Embryonic facial prominence (tissue), 1 donor: ENCODE data around the gene FAM117B.
"Not testable (repeated sequence)": the region's sequence is repeated elsewhere in the genome, so short reads cannot be mapped to it uniquely, and the experiment has no call there.

Source experiments
- DNase-seq: peaks from one replicate; pipeline ENCODE4 v3.0.0-alpha.2; 2016; ENCODE audit errors: extremely low spot score

Gene FAM117B

DNA sequence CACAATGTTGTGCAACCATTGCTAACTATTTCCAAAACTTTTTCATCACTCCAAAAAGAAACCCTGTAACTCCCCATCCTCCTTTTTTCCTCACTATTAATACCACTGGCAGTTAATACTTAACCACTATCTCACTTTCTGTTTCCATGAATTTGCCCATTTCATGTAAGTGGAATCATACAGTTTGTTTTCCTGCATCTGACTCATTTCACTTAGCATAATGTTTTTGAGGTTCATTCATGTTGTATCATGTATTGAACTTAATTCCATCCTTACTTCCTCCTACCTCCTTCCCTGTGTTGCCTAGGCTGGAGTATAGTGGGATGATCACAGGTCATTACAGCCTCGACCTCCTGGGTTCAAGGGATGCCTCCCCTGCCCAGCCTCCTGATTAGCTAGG, 68.3 kb downstream of the FAM117B start:
- DNase-seq, result no peak

DNA sequence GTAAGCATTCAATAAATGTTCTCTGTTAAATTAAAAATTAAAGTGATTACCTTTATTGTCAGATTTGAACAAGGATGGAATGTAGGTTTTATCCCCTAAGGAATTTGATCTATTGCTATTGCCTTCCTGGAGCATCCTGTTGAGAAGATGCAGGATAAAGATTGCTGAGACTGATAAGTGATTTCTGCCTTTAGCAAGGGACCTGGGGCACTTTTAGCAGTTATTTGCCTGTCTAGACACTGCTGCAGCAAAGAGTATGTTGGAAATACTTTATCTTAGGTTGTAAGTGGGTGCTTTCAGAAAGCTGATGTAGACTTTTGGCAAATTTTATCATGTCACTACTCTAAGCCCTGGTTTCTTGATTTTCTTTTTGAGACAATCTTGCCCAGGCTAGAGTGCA, 69.5 kb downstream of the FAM117B start:
- no peak for DNase-seq

DNA sequence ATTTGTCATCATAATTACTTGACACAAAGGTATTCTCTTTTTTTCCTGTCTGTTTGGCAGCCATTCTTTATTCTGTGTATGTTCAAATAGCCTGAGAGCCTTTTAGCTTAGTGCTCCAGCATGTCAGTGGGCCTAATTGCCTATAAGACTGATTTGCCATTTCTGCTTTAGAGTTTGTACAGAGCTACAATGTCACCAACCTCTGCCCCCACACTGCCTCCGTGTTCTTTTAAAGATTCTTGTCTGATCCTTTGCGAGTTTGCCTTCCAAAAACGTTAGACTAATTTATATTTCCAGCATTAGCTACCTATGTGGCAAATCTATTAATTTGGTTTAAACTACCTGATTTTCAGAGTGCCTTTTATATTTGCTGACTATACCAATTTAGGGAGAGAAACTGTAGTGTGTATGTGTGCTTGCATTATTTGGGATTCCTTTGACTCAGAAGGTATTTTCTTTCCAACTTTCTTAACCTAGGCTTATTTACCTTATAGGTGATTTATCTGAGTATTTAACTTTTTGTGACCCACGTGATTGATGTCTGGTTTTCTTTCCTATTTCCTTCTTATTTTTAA, 70.8 kb downstream of the FAM117B start:
- DNase-seq, result no peak

DNA sequence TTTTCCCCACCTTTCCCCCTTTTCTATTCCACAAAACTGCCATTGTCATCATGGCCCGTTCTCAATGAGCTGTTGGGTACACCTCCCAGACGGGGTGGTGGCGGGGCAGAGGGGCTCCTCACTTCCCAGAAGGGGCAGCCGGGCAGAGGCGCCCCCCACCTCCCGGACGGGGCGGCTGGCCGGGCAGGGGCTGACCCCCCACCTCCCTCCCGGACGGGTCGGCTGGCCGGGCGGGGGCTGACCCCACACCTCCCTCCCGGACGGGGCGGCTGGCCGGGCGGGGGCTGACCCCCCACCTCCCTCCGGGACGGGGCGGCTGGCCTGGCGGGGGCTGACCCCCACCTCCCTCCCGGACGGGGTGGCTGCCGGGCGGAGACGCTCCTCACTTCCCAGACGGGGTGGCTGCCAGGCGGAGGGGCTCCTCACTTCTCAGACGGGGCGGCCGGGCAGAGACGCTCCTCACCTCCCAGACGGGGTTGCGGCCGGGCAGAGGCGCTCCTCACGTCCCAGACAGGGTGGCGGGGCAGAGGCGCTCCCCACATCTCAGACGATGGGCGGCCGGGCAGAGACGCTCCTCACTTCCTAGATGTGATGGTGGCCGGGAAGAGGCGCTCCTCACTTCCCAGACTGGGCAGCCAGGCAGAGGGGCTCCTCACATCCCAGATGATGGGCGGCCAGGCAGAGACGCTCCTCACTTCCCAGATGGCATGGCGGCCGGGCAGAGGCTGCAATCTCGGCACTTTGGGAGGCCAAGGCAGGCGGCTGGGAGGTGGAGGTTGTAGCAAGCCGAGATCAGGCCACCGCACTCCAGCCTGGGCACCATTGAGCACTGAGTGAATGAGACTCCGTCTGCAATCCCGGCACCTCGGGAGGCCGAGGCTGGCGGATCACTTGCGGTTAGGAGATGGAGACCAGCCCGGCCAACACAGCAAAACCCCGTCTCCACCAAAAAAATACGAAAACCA, 80.5 kb downstream of the FAM117B start:
- not testable (repeated sequence) for DNase-seq

DNA sequence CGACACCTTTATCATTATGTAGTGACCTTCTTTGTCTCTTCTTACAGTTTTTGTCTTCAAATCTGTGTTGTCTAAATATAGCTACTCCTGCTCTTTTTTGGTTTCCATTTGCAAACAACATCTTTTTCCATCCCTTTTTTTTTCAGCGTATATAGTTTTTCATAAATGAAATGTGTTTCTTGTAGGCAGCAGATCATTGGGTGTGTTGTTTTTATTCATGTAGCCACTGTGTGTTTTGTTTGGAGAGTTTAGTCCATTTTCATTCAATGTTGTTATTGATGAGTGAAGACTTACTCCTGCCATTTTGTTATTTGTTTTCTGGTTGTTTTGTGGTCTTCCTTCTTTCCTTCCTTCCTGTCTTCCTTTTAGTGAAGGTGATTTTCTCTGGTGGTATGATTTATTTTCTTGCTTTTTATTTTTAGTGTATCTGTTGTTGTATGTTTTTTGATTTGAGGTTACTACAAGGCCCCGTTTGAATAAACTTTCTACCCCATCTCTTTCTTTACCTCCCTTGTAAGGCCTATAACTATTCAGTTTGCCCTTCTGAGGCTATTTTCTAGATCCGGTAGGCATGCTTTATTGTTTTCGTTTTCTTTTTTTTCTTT, 81.4 kb downstream of the FAM117B start:
- DNase-seq, result no peak

DNA sequence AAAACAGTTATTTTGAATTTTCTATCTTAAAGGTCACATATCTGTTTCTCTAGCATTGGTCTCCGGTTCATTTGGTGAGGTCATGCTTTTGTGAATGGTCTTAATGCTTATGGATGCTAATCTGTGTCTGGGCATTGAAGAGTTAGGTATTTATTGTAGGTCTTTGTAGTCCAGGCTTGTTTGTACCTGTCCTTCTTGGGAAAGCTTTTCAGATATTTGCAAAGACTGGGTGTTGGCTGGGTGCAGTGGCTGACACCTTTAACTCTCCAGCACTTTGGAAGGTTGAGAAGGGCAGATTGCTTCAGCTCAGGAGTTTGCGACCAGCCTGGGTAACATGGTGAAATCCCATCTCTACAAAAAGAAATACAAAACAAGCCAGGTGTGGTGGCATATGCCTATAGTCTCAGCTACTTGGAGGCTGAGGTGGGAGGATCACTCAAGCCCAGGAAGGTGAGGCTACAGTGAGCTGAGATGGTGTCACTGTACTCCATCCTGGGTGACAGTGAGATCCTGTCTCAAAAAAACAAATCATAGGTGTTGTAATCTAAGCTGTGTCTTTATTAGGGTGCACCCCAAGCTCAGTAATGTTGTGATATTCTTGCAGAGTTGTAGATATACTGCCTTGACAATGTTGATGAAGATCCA, 82.3 kb downstream of the FAM117B start:
- DNase-seq, result no peak

DNA sequence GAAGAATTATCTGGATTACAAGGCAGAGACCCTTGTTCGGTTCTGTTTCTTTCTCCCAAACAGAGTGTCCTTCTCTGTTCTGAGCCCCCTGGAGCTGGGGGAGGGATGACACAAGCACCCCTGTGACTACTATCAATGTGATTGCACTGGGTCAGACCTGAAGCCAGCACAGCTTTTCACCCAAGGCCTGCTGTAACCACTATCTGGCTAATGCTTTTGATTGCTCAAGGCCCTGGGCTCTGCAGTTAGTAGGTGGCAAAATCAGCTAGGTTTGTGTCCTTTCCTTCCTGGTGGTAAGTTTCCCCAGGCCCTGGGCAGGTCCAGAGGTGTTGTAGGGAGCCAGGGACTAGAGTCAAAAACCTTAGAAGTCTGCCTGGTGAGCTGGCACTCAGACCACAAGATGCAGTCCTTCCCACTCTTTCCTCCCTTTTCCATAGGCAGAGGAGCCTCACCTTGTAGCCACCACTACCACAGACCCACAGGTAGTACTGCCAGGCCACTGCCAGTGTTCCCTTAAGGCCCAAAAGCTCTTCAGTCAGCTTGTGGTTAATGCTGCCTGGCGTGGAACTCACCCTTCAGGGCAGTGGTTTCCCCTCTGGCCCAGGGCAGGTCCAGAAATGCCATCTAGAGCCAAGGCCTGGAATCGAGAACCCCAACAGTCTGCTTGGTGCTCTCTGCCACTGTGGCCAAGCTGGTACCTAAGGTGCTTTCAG, 83.0 kb downstream of the FAM117B start:
- DNase-seq, result no peak

DNA sequence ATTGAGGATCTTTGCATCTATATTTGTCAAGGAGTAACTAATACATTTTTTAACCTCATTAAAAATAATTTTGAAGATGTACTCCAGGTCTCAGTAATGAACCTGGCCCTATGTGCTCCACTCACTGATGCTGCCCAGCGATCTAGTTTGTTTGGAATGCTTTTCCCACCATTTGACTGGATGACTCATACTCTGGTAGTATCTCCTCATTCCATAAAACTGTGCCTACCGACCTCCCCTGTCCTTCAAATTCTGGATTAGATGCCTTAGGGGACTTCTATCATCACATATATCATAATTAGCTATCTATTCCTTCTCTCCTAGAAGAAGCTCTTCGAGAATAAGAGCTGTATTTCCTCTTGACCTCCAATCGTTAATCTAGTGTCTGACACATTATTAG, 83.8 kb downstream of the FAM117B start:
- DNase-seq, result no peak

DNA sequence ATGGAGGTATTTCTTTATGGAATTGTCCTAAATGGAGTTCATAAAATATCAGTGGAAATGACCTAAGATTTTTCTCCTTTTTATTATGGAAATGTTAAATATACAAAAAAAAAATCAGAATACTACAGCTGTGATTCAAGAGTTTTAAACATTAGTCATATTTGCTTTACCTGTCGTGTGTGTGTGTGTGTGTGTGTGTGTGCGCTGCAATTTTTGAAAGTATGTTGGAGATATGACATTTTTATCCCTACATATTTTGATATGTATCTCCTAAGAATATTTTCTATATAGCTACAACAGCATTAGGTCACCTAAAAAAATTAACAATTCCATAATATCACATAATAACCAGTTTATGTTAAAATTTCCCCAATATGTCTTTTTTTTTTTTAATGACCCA, 85.5 kb downstream of the FAM117B start:
- DNase-seq, result no peak

DNA sequence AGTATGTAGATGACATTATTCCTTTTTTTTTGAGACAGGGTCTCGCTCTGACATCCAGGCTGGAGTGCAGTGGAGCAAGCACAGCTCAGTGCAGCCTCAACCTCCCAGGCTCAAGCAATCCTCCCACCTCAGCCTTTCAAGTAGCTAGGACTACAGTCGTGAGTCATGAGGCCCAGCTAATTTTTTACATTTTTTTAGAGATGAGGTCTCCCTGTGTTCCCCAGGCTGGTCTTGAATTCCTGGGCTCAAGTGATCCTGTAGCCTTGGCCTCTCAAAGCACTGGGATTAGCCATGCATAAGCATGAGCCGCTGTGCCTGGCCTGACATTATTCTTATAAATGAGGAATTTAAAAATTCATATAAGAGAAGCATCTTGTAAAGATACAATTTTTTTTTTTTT, 86.9 kb downstream of the FAM117B start:
- DNase-seq, result no peak

DNA sequence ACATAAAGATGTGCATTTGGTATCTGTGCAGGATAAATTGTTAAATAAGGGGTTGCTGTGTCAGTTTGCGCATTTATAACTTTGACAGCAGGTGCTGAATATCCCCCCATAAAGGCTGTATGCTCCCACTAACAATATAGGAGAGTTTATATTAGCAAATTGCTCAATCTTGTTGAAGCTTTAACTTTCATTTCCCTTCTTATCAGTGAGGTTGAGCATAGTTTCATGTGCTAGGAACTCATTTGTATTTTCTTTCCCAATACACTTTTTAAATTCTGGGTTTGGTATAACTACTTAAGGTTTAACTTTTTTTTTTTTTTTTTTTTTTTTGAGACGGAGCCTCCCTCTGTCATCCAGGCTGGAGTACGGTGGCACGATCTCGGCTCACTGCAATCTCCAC, 89.0 kb downstream of the FAM117B start:
- no peak for DNase-seq

DNA sequence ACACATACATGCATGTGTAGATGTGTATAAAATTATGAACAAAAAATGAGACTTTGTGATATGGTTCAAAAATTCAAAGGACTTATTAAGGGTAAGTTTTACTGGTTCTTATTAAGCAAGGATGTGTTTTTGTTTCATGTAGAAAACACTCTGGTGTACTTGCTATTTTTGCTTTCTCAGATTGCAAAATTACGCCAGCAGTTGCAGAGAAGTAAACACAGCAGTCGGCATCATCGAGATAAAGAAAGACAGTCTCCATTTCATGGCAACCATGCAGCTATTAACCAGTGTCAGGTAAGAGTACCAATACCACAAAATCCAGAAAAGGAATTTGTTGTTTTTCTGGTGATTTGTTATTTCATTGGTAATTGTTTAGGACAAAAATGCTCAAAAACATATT, 91.3 kb downstream of the FAM117B start:
- no peak for DNase-seq

DNA sequence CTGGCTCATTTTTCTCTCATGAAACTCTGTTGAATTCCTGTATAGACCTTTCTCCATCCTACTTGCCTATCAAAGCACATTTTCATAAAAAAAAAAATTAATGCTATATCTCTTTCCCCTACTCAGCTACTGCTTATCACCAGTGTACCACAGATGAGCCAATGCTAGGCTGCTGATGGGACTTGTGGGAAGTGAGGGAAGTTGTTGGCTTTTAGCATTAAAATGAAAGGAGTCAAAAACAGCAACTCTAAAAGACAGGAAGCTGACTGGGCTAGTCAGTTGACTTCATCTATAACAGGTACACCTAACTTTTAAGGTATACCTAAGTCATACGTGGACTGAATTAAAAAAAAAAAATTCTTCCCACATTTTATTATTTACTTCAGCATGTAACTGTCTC, 102.1 kb downstream of the FAM117B start:
- no peak for DNase-seq

DNA sequence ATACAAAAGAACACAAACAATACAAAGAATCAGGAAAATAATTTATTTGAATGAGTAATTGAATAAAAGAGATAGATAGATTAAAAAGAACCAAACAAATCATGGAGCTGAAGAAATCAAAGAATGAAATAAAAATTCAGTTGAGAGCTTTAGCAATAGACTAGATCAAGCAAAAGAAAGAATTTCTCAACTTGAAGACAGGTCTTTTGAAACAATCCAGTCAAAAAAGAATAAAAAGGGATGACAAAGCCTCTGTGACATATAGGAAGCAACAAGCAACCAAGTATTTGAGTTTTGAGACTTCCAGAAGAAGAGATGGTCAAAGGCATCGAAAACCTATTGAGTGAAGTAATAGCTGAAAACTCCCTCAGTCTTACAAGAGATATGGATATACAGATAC, 108.8 kb downstream of the FAM117B start:
- DNase-seq, result no peak

DNA sequence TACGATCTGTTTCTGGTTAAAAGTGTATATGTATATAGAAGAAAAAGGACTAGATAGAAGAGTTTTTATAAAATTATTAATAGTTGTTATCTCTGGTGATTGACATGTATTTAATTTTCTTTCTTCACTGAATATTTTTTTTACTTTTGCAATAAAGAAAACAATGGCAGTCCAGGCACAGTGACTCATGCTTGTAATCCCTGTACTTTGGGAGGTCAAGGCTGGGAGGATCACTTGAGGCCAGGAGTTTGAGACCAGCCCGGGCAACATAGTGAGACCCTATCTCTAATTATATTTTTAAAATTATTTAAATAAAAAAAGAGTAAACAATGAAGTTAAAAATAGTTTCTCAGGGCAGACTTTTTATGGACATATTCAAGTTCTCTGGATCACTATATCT, 114.7 kb downstream of the FAM117B start:
- DNase-seq, result no peak

DNA sequence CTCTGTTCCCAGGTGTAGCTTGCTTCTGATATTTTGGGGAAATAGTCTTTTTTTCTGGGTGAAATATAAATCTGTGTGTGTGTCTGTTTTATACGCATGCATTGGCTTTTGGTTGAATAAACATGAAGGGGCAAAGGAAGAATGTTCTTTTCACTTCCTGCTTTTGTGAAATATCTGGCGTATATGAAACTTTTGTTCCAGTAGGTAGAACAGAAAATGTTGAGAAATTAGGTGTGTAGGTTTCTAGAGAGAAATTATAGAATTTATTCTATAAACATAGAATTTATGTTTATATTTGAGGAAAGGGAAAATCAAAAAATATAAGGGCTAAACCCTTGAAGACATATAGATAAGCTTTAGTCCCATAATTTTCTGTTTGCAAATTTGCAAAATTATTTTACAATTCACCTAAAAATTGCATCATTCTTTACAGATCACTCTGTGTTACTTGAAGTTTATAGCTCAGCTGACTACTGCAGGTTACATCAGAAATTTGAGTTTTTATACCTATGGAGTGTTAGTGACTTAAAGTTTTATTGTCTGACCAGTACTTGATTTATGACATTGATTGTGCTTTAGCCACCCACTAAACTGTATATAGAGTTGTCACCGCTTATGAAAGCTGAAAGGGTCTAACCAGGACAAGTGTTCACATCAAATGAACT, 116.1 kb downstream of the FAM117B start:
- no peak for DNase-seq

DNA sequence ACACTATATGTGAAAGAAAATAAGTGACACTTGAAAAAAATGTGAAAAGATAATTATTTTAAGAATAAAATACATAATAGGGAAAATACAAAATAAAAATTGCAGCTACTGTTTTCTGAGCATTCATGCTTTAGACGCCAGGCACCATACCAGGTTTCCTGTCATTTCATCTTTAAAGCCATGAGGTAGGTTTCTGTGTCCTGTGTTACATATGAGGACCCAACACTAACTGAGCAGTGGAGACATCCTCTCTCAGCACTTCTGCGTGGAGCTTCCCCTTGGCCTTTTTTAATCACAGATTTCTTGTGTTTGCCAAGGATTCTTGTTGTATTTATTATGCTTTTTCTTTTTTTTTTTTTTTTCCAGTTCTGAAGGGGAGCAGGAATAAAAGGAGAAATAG, 117.3 kb downstream of the FAM117B start:
- no peak for DNase-seq

DNA sequence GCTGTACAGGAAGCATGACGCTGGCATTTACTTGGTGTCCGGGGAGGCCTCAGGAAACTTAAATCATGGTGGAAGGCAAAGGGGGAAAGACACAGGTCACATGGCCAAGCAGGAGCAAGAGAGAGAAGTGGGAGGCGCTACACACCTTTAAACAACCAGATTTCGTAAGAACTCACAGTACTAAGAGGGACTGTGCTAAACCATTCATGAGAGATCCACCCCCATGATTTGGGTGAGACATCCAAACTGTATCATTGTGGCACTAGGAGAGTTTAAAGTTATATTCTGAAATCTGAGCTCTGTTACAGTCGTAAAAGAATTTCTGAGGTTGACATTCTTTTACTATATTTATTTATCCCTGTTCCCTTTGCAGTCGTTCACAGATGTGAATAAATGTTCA, 120.2 kb downstream of the FAM117B start:
- DNase-seq, result no peak

DNA sequence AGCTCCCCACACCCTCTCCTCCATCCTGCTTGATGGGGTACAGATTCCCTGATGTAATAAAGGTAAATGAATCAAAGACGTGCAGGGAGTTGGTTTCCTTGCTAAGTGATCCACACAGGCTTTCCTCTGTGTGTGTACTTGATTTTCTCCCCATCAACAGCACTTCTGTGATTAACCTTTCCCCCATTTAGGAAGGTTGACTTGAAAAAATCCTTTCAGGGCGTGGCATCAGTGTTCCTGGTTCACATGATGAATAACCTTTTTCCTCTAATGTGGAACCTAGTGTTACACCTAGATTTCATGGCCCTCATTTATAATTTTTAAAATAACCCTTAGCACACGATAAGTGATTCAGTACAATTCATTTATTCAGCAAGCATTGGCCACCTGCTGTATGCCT, 121.8 kb downstream of the FAM117B start:
- DNase-seq, result no peak

DNA sequence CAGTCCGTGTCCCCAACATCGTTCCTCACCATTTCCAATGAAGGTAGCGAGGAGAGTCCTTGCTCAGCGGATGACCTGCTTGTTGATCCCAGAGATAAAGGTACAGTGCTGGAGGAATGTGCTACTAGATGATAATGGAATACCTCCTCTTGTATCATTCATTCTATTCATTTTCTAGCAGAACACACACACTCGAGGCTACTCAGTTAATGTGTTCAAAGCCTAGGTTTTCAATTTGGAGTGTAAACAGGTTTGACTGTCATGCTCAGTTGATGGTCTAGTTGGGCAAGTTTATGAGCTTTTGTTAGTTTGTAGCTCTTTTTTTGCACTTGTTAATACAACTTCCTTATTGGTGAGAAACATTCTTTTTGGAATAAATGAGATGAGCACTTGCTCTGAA, 122.6 kb downstream of the FAM117B start:
- DNase-seq, result no peak

DNA sequence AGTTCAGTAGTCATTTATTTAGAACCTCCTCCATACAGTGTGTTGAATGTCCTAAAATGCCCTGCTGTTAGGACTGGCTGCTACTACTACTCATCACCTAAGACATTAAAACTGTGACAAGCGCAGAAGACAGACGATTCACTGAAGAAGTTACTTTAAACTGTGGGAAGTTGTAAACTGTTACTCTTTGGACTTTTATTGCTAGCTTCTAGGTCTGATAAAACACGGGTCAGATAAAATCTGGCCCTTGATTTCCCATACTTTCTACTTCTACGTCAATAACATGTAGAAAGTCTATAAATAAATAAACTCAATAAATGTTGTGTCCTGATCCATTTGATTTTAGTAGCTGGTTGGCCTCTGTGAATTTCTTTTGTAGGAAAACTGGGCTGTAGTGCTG, 123.4 kb downstream of the FAM117B start:
- DNase-seq, result no peak
